GOT3 (cell line): ENCODE results near the gene PEAK1.

ENCODE experiments used
- DNase-seq: peaks from one replicate; lab custom pipeline; 2025; ENCODE audit warnings: mixed read lengths; lab: John Stamatoyannopoulos, UW

Gene PEAK1

GRCh38 chr15:77066971-77067690, 352.8 kb downstream of the PEAK1 start:
- no peak for DNase-seq

- no peak for DNase-seq
Measured at GRCh38 chr15:77064539-77065308, 355.2 kb downstream of the PEAK1 start.

- no peak for DNase-seq
Measured at GRCh38 chr15:77064063-77064462, 355.8 kb downstream of the PEAK1 start.

GRCh38 chr15:77063249-77063648, 356.7 kb downstream of the PEAK1 start:
- no peak for DNase-seq

GRCh38 chr15:77060546-77060945, 359.4 kb downstream of the PEAK1 start:
- no peak for DNase-seq

GRCh38 chr15:77059786-77060361, 360.0 kb downstream of the PEAK1 start:
- DNase-seq, result no peak

- no peak for DNase-seq
Measured at GRCh38 chr15:77058468-77058867, 361.4 kb downstream of the PEAK1 start.

GRCh38 chr15:77057685-77058084, 362.2 kb downstream of the PEAK1 start:
- DNase-seq, result no peak

GRCh38 chr15:77057072-77057471, 362.8 kb downstream of the PEAK1 start:
- no peak for DNase-seq

- DNase-seq, result no peak
Measured at GRCh38 chr15:77053709-77054108, 366.2 kb downstream of the PEAK1 start.

GRCh38 chr15:77052556-77052955, 367.3 kb downstream of the PEAK1 start:
- no peak for DNase-seq
